Kasumi-1 (cell line): ENCODE data around the gene PRSS8.
"Not testable (repeated sequence)": the region's sequence is repeated elsewhere in the genome, so short reads cannot be mapped to it uniquely, and the experiment has no call there.

Source experiments
- DNase-seq, 2 experiments: peaks; one replicate each; lab custom pipeline; 2025; lab: John Stamatoyannopoulos, UW

PRSS8 gene

GRCh38 chr16:31135535-31136286 lies at the start of gene PRSS8:
Gene PRSS8, minus strand, starts transcription at chr16:31135727. Its CDS starts 229 bp downstream, at chr16:31135498.
- no peak for DNase-seq

DNA sequence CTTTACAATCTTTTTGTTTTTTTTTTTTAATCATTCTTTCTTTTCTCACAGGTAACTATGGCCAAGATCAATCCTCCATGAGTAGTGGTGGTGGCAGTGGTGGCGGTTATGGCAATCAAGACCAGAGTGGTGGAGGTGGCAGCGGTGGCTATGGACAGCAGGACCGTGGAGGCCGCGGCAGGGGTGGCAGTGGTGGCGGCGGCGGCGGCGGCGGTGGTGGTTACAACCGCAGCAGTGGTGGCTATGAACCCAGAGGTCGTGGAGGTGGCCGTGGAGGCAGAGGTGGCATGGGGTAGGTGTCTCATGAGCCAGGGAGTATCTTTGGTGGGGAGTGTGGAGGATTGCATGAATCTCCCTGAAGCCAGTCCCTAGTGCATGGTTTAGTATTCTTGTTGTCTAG lies 49.4 kb upstream of the PRSS8 start:
- no peak for DNase-seq

- no peak for DNase-seq
Measured at GRCh38 chr16:31183432-31184428, 48.2 kb upstream of the PRSS8 start.

- DNase-seq: no peak
Measured at GRCh38 chr16:31182391-31182790, 46.9 kb upstream of the PRSS8 start.

GRCh38 chr16:31181102-31181830 lies 45.7 kb upstream of the PRSS8 start:
- no peak for DNase-seq

DNA sequence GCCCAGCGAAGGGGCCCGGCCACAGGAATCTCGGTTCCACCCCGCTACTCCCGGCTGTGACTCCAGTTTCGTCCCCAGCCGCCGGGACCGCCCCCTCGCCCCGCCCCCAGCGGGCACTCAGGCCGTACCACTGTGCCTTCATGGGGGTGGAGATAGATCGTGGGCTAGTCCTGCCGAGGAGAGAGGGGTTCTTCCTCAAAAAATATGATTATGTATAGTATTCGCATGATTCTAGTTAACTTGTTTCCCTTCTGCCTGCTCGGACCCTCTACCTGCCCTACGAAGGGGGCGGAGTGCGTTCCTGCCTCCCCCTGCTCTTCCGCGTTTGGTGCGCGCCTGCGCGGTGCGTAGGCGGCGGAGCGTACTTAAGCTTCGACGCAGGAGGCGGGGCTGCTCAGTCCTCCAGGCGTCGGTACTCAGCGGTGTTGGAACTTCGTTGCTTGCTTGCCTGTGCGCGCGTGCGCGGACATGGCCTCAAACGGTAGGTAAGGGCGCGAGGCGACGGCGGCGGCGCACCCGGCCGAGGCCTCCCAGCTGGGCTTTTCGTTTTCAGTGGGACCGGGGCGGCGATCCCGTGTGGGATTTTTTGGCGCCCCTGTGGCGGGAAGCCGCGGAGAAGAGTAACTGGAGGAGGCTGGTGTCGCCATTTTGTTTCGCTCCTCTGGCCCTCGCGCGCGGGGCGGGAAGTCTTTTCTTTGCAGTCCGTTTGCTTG lies 44.4 kb upstream of the PRSS8 start, which contains the start of gene FUS:
Gene FUS (plus strand): TSS at position 393 of the 713 bp plus-strand sequence. CDS start 76 bp downstream, at position 469.
- peak; percentile 58 to 64 for DNase-seq

GRCh38 chr16:31179219-31179746 lies 43.8 kb upstream of the PRSS8 start:
- no peak for DNase-seq

DNA sequence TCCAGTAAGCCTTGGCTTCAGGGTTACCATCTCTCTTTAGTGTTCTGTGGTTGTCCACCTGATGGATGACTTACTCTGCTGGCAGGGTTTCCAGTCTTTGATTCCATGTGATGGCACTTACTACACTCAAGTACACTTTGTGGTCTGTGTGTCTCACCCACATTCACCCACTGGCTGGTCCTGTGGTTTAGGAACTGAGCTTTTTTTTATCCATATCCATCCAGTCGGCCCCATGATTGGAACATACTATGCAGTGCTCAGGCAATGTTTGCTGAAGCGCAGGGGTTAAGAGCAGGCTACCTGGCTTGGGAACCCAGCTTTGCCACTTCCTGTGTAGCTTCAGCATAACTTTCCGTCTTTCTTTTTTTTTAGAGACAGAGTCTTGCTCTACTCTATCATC lies 41.6 kb upstream of the PRSS8 start:
- DNase-seq: no peak

DNA sequence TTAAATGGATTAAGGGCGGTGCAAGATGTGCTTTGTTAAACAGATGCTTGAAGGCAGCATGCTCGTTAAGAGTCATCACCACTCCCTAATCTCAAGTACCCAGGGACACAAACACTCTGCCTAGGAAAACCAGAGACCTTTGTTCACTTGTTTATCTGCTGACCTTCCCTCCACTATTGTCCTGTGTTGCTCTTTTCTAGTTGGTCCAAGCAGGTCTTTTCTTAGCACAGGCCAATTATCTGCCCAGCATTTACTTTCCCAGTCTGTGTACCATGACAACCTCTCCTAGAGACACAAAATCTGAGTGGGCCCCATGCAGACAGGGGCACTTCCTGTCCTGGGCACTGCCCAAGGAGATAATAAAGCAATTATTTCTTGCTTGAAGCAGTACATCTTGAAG lies 34.5 kb upstream of the PRSS8 start:
- DNase-seq: not testable (repeated sequence)

- DNase-seq: no peak
Measured at GRCh38 chr16:31168848-31169247, 33.3 kb upstream of the PRSS8 start.

- no peak for DNase-seq
Measured at GRCh38 chr16:31167315-31167714, 31.8 kb upstream of the PRSS8 start.

GRCh38 chr16:31157136-31157535 lies 21.6 kb upstream of the PRSS8 start:
- peak in 1 of 2 experiments; percentile 36 for DNase-seq

DNA sequence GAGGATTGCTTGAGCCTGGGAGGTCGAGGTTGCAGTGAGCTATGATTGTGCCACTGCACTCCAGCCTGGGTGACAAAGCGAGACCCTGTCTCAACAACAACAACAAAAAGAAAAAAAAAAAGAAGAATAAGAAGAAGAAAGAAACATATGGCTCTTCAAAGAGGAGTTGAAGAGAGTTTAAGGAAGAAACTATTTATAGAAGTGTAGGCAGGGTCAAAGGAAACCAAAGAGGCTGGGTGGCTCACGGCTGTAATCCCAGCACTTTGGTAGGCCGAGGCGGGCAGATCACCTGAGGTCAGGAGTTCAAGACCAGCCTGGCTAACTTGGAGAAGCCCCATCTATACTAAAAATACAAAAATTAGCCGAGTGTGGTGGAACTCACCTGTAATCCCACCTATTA lies 15.4 kb upstream of the PRSS8 start:
- not testable (repeated sequence) for DNase-seq

DNA sequence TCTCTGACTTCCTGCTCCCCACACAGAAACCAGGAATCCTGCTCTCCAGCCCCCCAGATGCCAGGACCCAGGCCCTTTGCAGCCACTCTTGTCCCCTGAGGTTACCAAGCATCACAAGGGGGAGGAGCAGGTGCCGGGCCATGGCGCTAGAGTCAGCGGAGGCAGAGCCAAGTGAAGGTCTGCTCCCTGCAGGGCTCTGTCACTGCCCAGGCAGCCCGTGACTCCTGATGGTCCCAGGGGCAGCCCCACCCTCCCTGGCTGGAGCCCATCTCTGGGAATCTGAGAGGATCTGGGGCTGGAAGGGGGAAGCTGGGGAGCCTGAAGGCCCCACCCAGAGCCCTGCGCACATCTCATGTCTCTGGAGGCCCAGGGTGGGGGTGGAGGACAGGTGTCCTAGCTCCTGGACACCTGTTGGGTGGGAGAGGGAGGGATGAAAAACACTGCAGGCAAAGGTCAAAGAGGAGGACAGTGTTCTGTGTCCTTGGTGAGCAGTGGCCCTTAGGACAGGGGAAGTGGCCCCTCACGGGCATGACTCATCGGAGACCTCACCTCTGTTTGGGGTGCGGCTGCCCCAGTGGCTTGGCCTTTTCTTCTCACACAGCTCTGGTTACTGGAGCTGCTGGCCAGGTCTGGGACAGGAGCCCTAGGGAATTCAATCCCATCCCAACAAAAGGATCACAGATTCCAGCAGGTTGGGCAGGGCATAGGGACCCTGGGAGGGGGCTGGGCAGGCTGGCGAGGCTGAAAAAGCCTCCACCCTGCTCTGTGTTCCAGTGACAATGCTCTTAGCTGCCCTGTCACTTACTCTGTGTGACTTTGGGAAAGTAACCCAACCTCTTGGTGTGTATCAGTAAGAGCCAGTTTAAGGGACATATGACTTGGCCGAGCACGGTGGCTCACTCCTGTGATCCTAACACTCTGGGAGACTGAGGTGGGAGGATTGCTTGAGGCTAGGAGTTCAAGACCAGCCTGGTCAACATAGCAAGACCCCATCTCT lies 14.7 kb upstream of the PRSS8 start, which contains the start of gene PRSS36:
Gene PRSS36 (minus strand): TSS at position 173 of the 997 bp plus-strand sequence. CDS start 31 bp downstream, at position 142.
- DNase-seq: no peak

DNA sequence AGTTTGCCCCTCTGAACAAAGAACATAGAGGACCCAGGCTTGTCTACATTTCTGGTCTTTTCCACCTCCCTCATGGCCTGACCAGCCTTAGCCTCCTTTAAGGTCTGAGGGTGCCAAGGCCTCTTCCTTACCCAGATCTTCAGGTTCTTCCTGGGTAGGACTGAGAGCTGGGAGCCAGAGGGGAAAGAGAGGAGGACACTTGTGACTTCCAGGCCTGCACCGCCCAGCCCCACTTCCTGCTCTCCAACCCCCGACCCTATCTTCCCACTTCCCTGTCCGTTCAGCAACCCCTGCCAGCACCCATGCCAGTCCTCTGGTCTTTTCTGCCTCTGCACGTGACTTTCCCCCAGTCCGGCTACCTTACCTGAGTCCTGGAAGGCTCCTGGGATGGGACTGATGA lies 13.8 kb upstream of the PRSS8 start:
- no peak for DNase-seq

DNA sequence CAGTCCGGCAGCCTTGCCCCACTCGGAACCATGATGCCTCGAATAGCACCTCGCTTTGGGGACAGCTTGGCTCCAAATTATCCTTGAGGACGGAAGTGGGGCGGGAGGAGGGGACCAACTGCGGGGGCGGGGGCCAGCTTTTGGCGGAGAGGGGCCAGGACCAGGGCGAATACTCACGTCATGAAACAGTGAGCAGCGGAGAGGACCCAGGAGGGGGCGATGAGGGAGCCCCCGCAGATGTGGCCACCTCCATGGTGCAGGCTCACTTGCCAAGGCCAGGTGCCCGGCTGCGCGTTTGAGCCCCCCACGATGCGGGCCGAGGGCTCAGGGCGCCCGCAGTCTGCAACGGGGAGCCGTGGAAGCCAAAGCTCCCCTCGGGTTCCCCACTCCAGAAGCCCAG lies 13.4 kb upstream of the PRSS8 start:
- no peak for DNase-seq

DNA sequence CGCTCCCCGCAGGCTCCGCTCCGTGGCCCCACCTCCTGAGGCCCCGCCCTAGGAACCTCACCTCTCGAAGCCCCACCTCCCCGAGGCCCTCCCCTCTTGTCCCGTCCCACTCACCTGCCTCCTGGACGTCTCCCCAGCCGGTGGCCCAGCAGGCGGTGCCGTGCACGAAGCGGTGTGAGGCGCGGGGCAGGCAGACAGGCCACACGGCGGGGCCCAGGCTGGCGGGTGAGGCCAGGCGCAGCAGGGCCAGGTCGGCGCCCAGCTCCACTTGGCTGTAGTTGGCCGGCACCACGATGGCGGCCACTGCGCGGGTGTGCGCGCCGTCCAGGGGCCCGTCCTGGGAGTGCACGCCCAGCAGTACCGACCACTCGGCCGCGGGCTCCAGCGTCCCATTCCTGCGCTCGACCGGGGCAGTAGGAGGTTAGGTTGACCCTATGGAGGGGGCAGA lies 12.8 kb upstream of the PRSS8 start:
- no peak for DNase-seq

- DNase-seq: no peak
Measured at GRCh38 chr16:31147574-31147973, 12.0 kb upstream of the PRSS8 start.

DNA sequence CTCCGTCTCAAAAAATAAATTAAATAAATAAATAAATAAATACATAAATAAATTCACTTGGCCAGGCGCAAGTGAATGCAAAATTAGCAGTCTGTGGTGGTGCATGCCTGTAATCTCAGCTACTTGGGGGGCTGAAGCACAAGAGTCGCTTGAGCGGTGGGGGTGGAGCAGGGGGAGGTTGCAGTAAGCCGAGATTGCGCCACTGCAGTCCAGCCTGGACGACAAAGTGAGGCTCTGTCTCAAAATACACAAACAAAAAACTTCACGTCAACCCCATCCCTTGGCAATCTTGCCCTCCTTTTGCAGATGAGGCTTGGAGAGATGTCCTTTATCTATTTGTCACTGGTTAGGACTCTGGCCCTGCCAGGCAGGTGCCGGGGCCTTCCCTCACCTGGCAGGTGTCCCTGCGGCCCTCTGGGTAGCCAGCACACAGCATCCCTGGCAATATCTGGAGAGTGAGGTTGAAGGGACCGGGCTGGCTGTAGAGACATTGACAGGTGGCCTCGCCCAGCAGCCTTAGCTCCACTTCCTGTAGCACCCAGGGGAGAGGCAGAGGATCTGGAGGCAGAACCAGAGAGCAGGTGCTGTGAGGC lies 10.0 kb upstream of the PRSS8 start:
- no peak for DNase-seq
